ENCODE data around the gene SLC25A21.

The SLC25A21 gene

GRCh38 chr14:36661506-36662257 lies 510.7 kb downstream of the SLC25A21 start, which contains the start of gene PAX9:
TSS of gene PAX9 (plus strand) at chr14:36661860. CDS start at chr14:36662090, 230 bp downstream.
- DNase-seq (ENCODE audit: low read depth) = peak; percentile 46

- DNase-seq (ENCODE audit: low read depth) = no peak
These were observed 511.5 kb downstream of the SLC25A21 start for GRCh38 chr14:36660736-36661505.

DNA sequence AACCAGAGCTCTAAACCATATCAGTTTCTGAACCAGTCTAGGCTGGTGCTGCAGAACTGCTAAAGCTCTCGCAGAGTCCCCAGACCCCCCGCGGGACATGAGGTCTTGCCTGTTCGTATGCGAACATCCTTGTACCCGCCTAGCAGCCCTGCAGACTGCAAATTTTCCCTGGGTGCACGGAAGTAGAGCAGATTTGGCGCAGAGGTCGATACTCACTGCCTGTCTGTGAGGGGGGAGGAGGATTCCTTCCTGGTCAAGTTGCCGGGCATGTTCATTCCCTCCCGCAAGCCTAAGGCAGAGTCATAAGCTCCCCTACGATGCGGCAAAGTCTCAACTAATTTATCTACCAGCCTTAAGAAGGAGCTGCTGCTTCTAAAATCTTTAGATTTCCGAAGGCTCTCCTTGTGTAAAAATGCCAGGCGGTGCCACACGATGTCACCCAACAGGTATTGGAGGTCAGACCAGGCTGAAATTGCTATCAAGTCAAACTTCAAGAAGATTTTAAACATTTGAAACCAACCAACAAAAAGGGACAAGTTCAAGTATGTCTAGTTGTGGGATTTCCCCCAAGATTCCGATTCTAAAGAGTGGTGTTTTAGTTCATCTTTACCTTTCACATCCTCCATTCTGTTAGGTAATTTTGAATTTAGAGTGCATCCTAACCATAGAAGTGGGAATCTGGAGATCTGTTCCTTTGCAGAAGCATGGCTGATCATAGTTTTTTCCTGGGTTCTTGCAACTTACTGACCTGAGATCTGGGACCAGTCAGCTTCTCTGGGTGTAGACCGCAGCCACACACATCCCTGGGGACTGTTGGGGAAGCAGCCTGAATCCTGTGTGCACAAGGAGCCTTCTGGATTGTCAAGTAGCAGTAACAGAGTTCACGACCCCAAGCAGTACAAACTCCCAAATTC lies 512.3 kb downstream of the SLC25A21 start:
- no peak for DNase-seq (ENCODE audit: low read depth)

GRCh38 chr14:36659010-36659821 lies 513.2 kb downstream of the SLC25A21 start:
- DNase-seq (ENCODE audit: low read depth) = no peak

DNA sequence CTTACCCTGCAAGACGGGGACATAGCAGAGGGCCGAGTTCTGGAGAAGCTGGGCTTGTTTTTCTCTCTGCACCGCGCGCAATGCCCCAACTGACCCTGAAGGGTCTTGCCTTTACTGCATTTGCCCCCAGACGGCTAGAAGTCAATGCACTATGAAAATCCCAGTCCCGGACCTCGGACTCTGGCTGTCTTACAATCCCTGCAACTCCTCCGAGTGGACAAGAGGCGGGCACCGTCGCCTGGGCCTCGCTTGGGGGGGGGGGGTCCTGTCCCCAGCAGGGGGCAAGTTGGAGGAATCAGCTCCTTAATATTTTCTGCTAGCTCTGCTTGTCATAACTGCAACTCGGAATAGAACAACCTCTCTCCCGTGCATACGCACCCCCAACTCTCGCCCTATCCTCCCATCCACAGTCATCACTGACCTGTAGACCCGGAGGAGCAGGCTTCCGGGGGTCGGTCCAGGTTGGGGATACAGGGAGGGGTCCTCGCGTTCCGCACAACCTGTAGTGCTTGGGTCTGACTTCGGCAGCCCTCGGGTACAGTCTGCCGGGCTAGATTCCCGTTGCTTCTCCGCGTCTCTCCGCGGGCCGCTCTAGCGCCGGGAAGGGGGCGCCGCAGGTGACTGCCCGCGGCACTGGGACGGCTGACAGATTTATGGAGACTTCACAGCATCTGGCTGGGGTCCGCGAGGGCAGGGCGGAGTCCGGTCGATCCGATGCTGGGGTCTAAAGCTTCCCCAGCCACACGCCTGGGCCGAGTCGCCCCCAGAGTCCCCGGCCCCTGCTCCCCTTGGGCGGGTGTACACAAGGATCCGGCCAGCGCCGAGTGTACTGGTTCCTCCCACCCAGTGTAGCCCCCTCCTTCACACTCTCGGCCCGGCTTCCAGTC lies 514.0 kb downstream of the SLC25A21 start:
- DNase-seq (ENCODE audit: low read depth) = no peak

DNA sequence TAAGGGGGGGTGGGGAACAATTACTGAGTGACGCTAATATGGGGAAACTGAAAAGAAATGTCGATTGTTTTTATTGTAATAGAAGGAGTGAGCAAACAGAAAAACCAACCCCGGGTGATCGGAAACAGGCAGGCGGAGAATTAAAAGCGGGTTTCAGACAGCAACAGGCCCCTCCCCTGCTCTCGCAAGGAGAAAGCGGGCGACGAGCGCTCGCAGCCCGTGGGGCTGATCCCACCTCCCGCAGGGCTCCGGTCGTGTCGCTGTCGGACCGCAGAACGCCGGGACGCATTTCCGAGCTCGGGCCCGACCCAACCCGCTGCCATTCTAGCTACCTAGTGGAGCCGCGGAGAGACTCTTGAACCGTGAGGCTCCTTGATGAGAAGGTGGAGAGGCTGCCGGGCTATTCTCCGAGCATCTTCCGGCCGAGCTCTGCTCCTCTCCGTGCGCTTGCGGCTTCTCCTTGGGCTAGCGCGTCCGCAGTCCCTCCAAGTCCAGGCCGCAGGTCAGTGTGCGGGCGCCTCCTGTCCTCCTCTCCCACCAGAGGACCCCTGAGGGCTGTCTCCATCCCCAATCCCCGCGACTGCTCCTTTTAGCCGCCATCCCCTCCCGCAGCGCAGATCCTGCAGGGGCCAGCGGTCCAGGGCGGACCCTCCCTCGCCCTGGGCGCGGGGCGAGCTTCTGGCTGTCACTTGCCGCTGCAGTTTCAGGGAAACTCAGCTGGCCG lies 514.8 kb downstream of the SLC25A21 start:
- DNase-seq (ENCODE audit: low read depth) = no peak

DNA sequence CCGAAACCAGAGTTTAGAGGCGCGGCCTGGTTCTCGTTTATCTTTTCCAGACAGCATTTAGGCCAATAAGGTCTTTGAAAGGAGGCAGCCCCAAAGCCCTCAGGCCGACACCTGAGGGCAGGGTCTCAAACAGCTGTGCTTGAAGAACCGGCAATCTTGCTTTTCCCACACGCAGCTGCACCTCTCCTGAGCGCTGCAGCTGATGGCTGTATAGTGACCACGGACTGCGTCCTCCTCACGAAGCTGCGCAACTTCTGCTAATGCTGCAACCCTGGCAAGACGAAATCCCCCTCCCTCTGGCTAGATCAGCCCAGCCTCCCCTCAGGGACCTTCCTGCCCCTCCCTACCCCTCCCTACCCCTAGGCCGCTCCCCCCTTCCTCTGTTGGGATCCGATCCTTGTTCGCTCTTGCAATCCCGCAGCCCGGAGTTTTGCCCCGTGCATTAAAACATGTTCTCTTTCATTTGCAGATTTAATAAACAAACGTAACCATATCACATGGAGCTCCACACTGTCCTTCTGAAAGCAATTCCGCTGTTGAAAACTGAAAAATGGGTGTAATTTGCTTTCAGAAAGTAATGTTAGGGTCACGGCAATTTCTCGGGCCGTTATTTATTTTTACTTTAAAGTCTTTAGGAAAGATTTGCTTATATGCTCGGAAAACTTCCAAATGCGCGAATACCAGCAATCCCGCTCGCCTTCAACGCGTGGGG lies 515.6 kb downstream of the SLC25A21 start:
- no peak for DNase-seq (ENCODE audit: low read depth)

GRCh38 chr14:36655963-36656686 lies 516.3 kb downstream of the SLC25A21 start:
- DNase-seq (ENCODE audit: low read depth) = no peak

GRCh38 chr14:36655571-36655962 lies 516.8 kb downstream of the SLC25A21 start:
- no peak for DNase-seq (ENCODE audit: low read depth)

GRCh38 chr14:36654794-36655381 lies 517.5 kb downstream of the SLC25A21 start:
- DNase-seq (ENCODE audit: low read depth) = no peak

GRCh38 chr14:36653962-36654793 lies 518.2 kb downstream of the SLC25A21 start:
- DNase-seq (ENCODE audit: low read depth) = no peak

DNA sequence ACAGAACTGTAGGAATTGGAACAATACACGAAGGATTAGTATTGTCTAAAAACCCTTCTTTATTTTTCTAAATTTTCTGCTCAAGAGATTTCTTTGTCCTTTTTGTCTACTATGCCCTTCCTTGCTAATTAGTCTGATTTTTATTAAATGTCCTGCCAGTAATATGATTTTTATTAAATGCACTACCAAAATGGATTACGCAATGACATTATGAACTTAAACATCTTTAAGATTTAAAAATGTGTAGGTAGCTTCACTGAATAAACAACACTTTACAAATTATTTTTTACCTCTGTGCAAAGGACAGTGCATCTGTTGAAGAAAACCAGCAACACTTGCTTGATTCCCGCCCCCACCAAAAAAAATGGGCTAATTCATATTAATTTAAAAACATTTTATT lies 519.0 kb downstream of the SLC25A21 start:
- no peak for DNase-seq (ENCODE audit: low read depth)

- DNase-seq (ENCODE audit: low read depth) = no peak
These were observed 519.7 kb downstream of the SLC25A21 start for GRCh38 chr14:36652542-36653201.

GRCh38 chr14:36649872-36650650 lies 522.3 kb downstream of the SLC25A21 start:
- no peak for DNase-seq (ENCODE audit: low read depth)

All from fibroblast of the conjunctiva (primary cell).